ENCODE measurements around the gene TSEN54. TPM values are rescaled to one million over a fixed set of nuclear protein-coding genes. Genes with fewer than 3 reads are reported as not detected.

The TSEN54 gene
- total and polyA plus RNA-seq, 2 experiments from 2014 or later = 45.9 to 62.5 TPM

- Histone ChIP-seq H3F3A (replicated peaks; ENCODE audit: low read depth) (peaks cover 15% of the 10 kb centered on the region), H3K36me3 (ENCODE audit: insufficient read depth) (peaks cover 8% of the 10 kb centered on the region), H3K9me2 (ENCODE audit: insufficient read depth) (no peaks in the 10 kb centered on the region), H3K4me3 (no peak overlapping the region), H3K27me3 (ENCODE audit: insufficient read depth) (peaks cover 6% of the 10 kb centered on the region; the same call in 1 of the 2 replicates), H4K20me1 (replicated peaks; ENCODE audit: insufficient read depth) (peaks cover 10% of the 10 kb centered on the region), H3K4me1 (ENCODE audit: insufficient read depth) (peaks cover 15% of the 10 kb centered on the region; the same call in 1 of the 2 replicates), H3K27ac (ENCODE audit: low read depth) (no peak overlapping the region), H3K79me2 (replicated peaks; ENCODE audit: insufficient read depth) (peaks cover 18% of the 10 kb centered on the region), H2AFZ (no peak overlapping the region), H3K4me2 (no peak overlapping the region)
- Mint-ChIP-seq H3K27ac (no peak overlapping the region), H3K36me3 (ENCODE audit: low read depth) (peaks cover 34% of the 10 kb centered on the region), H3K9me3 (no peaks in the 10 kb centered on the region), H3K4me1 (peaks cover 16% of the 10 kb centered on the region), H3K4me3 (0 out of 3 replicates have a peak overlapping the region, but pooled peaks have one; percentile 76), H3K27me3 (ENCODE audit: insufficient read depth, low read depth, poor library complexity) (peaks cover 17% of the 10 kb centered on the region)
- no peak for DNase-seq (ENCODE audit: low spot score)
- TF ChIP-seq NANOG (IDR thresholded peaks at IDR 0.05; ENCODE audit: borderline replicate concordance) (no peak), EZH2 (IDR thresholded peaks at IDR 0.05; ENCODE audit: low read depth, unreplicated experiment) (no peak), REST (IDR thresholded peaks at IDR 0.05; ENCODE audit: unreplicated experiment) (no peak)
- no peak for ATAC-seq
Observed at GRCh38 chr17:75523647-75524046, 7.3 kb downstream of the TSEN54 start.

- Mint-ChIP-seq H3K4me3 (peak overlapping the region; percentile 76), H3K9me3 (no peaks in the 10 kb centered on the region)
Observed at GRCh38 chr17:75524269-75524969, 8.1 kb downstream of the TSEN54 start.

More at GRCh38 chr17:75524269-75524969, 8.1 kb downstream of the TSEN54 start:
- H3K4me1 Mint-ChIP-seq = peaks cover 14% of the 10 kb centered on the region
- peaks cover 20% of the 10 kb centered on the region for H3K79me2 ChIP-seq (replicated peaks; ENCODE audit: insufficient read depth)
- peaks cover 15% of the 10 kb centered on the region for H3F3A ChIP-seq (replicated peaks; ENCODE audit: low read depth)
- H2AFZ ChIP-seq = no peak overlapping the region
- H4K20me1 ChIP-seq (replicated peaks; ENCODE audit: insufficient read depth) = peaks cover 12% of the 10 kb centered on the region
- H3K36me3 ChIP-seq (ENCODE audit: insufficient read depth) = peaks cover 7% of the 10 kb centered on the region
- 0 out of 2 replicates have a peak overlapping the region, but pooled peaks have one; percentile 52 for H3K27ac Mint-ChIP-seq
- peaks cover 27% of the 10 kb centered on the region for H3K36me3 Mint-ChIP-seq (ENCODE audit: low read depth)
- H3K4me1 ChIP-seq (ENCODE audit: insufficient read depth) = peaks cover 15% of the 10 kb centered on the region; the same call in 1 of the 2 replicates
- peaks cover 6% of the 10 kb centered on the region; the same call in 1 of the 2 replicates for H3K27me3 ChIP-seq (ENCODE audit: insufficient read depth)
- H3K4me2 ChIP-seq = peak overlapping the region; percentile 99
- peak overlapping the region; percentile 98 for H3K4me3 ChIP-seq
- ATAC-seq (no peak), DNase-seq (ENCODE audit: low spot score) (no peak)
- H3K27ac ChIP-seq (ENCODE audit: low read depth) = peak overlapping the region; percentile 80
- no peaks in the 10 kb centered on the region for H3K9me2 ChIP-seq (ENCODE audit: insufficient read depth)
- peaks cover 15% of the 10 kb centered on the region for H3K27me3 Mint-ChIP-seq (ENCODE audit: insufficient read depth, low read depth, poor library complexity)
- TF ChIP-seq STAT1 (IDR thresholded peaks at IDR 0.05; ENCODE audit: unreplicated experiment) (no peak), ZNF462 (CRISPR knock-in tag; IDR thresholded peaks at IDR 0.05) (no peak), CREB1 (CRISPR knock-in tag; IDR thresholded peaks at IDR 0.05; ENCODE audit: low read depth) (no peak), NANOG (IDR thresholded peaks at IDR 0.05; ENCODE audit: borderline replicate concordance) (no peak), ZNF114 (CRISPR knock-in tag; IDR thresholded peaks at IDR 0.05) (no peak), JUNB (IDR thresholded peaks at IDR 0.05; ENCODE audit: unreplicated experiment) (no peak), EZH2 (IDR thresholded peaks at IDR 0.05; ENCODE audit: low read depth, unreplicated experiment) (no peak), ETS1 (IDR thresholded peaks at IDR 0.05) (no peak)

Measured in GM23338 (cell line).